Activated naive CD4-positive, alpha-beta T cell treated with anti-CD3 and anti-CD28 coated beads, Interleukin-2, amount 50 U/mL, for 72 hours (primary cell): ENCODE data around the gene IGFLR1. TPM values are rescaled to one million over a fixed set of nuclear protein-coding genes. Genes with fewer than 3 reads are reported as not detected.

Experiments
- ATAC-seq, 2 donors: fragments of 150-1000 bp; cut with Tn5 transposase; 2 replicates each; pipeline ENCODE4 v1.10.0; 2021; ENCODE audit warnings: mild to moderate bottlenecking in 2 of 2, moderate library complexity in 2 of 2
- DNase-seq, 2 donors: peaks; one replicate each; pipeline ENCODE4 v3.0.0; 2021 to 2022; ENCODE audit warnings: low spot score in 2 of 2
- H3K27ac Mint-ChIP-seq, 2 donors: one replicate each; pipeline ENCODE4 v1.8.0; 2022; ENCODE audit warnings: mild to moderate bottlenecking in 2 of 2, mixed read lengths in 2 of 2
- H3K36me3 Mint-ChIP-seq, 2 donors: one replicate each; pipeline ENCODE4 v1.8.0; 2022; ENCODE audit warnings: mixed read lengths in 2 of 2
- H3K9me3 Mint-ChIP-seq, 2 donors: one replicate each; pipeline ENCODE4 v1.8.0; 2022; ENCODE audit warnings: mixed read lengths in 2 of 2
- total RNA-seq, 2 donors: library from RNA; stranded (reverse); gene quantifications; one replicate each; pipeline ENCODE4 v1.2.3, GENCODE V29; 2022

Gene IGFLR1
- total RNA-seq, 2 donors from 2014 or later, result 74.6 to 245 TPM

DNA sequence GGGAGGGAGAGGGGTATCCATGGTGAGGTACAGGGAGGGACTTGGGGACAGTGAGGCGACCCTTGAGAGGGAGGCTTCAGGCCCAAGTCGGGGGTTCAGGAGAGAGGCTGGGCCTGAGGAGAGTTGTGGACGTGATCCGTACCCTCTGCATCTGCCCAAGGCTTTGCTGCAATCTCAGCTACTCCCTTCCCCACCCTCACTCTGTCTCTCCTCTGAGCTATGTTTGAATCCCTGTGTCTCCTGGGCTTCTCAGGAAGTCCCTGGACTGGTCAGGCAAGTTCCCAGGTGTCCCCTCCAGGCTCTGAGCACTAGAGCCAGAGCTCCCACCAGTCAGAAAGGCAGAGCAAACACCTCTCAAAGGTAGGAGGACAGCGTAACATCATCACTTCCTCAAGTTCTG is 7.9 kb upstream of the IGFLR1 start:
- Mint-ChIP-seq H3K36me3 (peaks cover 15 to 16% of the 10 kb centered on the region in 2 donors), H3K9me3 (no peaks in the 10 kb centered on the region), H3K27ac (peak overlapping the region; percentile 27 to 29)
- no peak for ATAC-seq
- DNase-seq, result no peak

GRCh38 chr19:35748106-35749020 is 6.1 kb upstream of the IGFLR1 start, which contains the start of gene LIN37:
LIN37 (plus strand) TSS chr19:35748576; CDS start chr19:35748725, 149 bp downstream.
- peaks cover 13 to 15% of the 10 kb centered on the region in 2 donors for H3K36me3 Mint-ChIP-seq

GRCh38 chr19:35746531-35746930 is 4.3 kb upstream of the IGFLR1 start:
- no peak for DNase-seq
- Mint-ChIP-seq H3K9me3 (no peaks in the 10 kb centered on the region), H3K27ac (peak overlapping the region; percentile 93 to 100), H3K36me3 (peaks cover 24 to 25% of the 10 kb centered on the region in 2 donors)
- no peak for ATAC-seq

More at GRCh38 chr19:35748106-35749020, 6.1 kb upstream of the IGFLR1 start, which contains the start of gene LIN37:
- Mint-ChIP-seq H3K9me3 (no peaks in the 10 kb centered on the region), H3K27ac (peak within 1 kb of the TSS; percentile 96)
- ATAC-seq (peak; percentile 78 to 81), DNase-seq (peak; percentile 98 to 99)

DNA sequence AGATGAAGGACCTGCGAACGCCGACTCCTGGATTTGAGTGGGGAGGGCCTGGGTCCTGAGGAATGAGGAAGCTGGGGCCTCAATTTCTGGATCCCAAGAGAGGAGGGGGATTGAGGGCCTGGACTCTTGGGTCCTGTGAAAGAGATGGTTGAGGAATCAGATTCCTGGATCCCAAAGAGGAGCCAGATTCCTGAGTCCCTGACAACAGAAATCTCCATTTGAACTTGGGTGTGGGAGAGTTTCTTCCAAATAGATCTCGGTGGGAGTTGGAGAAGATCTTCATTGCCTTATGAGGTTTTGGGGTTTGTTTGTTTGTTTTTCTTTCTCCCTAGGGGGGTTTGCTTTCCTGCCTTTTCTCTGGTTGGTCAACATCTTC is 3.8 kb upstream of the IGFLR1 start:
- peaks cover 25% of the 10 kb centered on the region in 2 donors for H3K36me3 Mint-ChIP-seq
- DNase-seq (no peak), ATAC-seq (no peak)
- peak overlapping the region; percentile 93 to 100 for H3K27ac Mint-ChIP-seq
- no peaks in the 10 kb centered on the region for H3K9me3 Mint-ChIP-seq

DNA sequence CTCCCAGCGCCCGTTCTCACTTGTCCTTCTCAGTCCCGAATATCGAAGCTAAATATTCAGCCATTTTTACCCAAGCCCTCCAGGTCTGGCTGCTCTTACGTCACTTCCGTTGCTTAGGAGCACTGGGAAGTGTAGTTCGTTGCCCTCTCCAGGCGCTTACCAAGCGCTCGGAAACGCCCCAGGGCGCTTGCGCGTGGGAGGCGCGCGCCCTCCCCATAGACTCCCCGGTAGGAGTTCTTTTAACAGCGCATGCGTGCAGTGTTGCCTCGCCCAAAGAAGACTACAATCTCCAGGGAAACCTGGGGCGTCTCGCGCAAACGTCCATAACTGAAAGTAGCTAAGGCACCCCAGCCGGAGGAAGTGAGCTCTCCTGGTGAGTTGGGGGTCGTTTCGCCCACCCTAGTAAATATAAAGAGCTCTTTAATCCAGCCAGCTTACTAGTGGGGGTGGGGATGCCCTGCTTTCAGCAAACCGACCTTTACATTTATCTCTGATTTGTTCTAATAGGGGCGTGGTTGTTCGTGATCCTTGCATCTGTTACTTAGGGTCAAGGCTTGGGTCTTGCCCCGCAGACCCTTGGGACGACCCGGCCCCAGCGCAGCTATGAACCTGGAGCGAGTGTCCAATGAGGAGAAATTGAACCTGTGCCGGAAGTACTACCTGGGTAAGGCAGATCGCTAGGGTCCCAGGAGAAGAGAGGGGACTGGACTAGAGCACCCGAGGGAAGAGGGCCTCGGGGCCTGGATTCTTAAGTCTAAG is 3.3 kb upstream of the IGFLR1 start, which contains the start of the genes PSENEN and U2AF1L4:
Gene PSENEN, plus strand, starts transcription at position 324 of the 759 bp plus-strand sequence. Its CDS starts 280 bp downstream, at position 604.
Gene U2AF1L4, minus strand, starts transcription at position 91 of the 759 bp plus-strand sequence. Its CDS starts 27 bp downstream, at position 64.
- ATAC-seq (peak; percentile 53 to 60), DNase-seq (peak; percentile 92 to 98)
- Mint-ChIP-seq H3K36me3 (peaks cover 25 to 31% of the 10 kb centered on the region in 2 donors), H3K27ac (peak within 1 kb of the TSS; percentile 93 to 100), H3K9me3 (no peaks in the 10 kb centered on the region)

DNA sequence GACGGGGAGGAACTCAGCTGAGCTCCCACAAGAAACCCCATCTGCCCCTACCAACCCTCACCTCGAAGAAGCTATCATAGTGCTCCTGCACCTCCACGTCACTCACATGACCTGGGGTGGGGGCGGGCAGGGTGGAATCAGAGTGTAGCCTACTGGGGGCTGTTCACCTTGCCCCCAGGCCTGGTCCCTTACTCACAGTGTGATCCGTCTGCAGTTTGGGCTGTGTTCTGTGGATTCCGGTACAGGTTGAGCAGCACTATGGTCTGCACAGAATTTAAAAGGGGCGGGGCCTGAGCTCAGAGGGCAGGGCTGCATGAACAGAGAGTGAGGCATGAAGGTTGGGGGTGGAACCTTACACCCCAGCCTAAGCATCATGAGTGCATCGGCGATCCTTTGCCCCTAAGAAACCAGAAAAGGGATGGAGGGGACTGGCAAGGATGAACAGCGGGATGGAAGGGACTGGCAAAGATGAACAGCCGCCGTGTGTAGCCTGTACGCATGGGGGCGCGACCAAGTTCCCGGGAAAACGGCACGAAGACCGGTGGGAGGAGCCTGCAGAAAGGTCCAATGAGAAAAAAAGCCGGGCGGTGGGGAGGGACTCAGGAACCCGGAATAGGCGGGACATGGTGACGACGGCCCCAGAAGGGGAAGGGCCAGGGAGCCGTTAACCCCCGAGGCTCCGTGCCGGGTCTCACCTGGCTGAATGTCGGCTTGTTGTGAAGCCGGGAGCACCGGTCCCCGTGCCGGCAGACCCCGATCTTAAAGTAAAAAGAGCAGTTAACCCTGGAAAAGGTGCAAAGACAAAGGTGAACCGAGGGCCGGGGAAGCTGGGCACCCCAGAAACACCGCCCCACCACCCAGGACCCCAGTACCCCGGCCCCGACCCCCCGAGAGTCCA is 2.4 kb upstream of the IGFLR1 start:
- ATAC-seq, result peak; percentile 58 to 64
- Mint-ChIP-seq H3K9me3 (no peaks in the 10 kb centered on the region), H3K27ac (peak overlapping the region; percentile 93 to 100), H3K36me3 (peaks cover 25 to 31% of the 10 kb centered on the region in 2 donors)
- DNase-seq, result peak; percentile 89 to 94

DNA sequence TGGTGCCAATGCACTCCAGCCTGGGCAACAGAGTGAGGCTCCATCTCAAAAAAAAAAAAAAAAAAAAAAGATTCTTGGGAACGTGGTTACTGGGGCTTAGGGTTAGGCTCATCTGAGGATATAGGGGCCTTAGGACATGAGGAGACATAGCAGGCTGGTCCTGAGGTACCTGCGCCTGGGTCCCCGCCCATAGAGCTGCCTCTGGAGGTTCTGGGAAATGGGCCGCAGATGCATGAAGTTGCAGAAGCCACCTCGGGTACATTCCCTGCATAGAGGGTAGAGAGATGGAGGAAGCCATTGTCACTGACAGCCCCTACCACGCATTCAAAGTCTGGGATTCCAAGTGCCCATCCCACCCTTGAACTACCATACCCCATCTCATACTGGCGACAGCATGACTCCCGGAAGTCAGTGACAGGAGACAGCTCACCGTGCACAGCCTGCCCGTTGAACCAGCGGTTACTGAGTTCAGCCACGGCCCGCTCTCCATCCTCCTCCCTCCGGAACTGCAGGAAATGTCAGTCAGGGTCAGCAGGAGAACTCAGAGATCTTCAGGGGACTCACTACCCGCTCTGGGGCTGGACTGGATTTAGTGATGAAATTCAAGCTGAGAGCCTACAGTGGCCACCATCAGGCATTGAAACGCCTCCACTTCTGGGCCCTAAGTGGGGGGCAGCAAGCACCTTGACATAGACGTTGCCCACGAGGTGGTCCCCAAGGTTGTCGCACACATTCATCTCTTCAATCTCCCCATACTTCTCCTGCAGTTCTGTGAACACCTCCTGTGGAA is 1.6 kb upstream of the IGFLR1 start:
- Mint-ChIP-seq H3K27ac (peak overlapping the region; percentile 93 to 100), H3K9me3 (no peaks in the 10 kb centered on the region), H3K36me3 (peaks cover 27 to 31% of the 10 kb centered on the region in 2 donors)
- no peak for ATAC-seq
- DNase-seq, result no peak

DNA sequence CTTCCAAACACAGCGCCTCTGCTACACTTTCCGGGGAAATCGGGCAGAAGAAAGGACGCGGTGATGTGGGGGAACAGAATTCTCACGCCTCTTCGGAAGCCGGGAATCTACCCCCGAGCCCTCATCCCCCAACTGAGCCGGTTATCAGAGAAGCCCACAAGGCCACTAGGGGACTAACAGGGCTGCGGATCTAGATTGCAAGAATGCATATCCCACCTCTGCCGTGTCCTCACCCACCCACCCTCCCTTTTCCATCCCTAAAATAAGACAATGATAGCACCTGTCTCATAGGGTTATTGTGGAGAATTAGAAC is 1.1 kb downstream of the IGFLR1 start:
- ATAC-seq (no peak), DNase-seq (no peak)
- Mint-ChIP-seq H3K36me3 (peaks cover 26 to 27% of the 10 kb centered on the region in 2 donors), H3K27ac (peak overlapping the region; percentile 93 to 95), H3K9me3 (no peaks in the 10 kb centered on the region)

GRCh38 chr19:35740423-35741202 is 1.6 kb downstream of the IGFLR1 start:
- peaks cover 22 to 24% of the 10 kb centered on the region in 2 donors for H3K36me3 Mint-ChIP-seq
- peak; percentile 95 to 98 for DNase-seq
- ATAC-seq, result peak; percentile 72 to 74
- peak overlapping the region; percentile 93 to 95 for H3K27ac Mint-ChIP-seq
- H3K9me3 Mint-ChIP-seq, result no peaks in the 10 kb centered on the region

GRCh38 chr19:35740108-35740422 is 2.2 kb downstream of the IGFLR1 start:
- DNase-seq (no peak), ATAC-seq (peak in 1 of 2 donors; percentile 6)
- peaks cover 18 to 20% of the 10 kb centered on the region in 2 donors for H3K36me3 Mint-ChIP-seq
- no peaks in the 10 kb centered on the region for H3K9me3 Mint-ChIP-seq
- peak overlapping the region in 1 of 2 donors; percentile 93 for H3K27ac Mint-ChIP-seq

- Mint-ChIP-seq H3K27ac (peak overlapping the region in 1 of 2 donors; percentile 93), H3K36me3 (peaks cover 20 to 22% of the 10 kb centered on the region in 2 donors), H3K9me3 (no peaks in the 10 kb centered on the region)
- DNase-seq, result no peak
- ATAC-seq, result no peak
These were observed 2.8 kb downstream of the IGFLR1 start for GRCh38 chr19:35739275-35740107.

DNA sequence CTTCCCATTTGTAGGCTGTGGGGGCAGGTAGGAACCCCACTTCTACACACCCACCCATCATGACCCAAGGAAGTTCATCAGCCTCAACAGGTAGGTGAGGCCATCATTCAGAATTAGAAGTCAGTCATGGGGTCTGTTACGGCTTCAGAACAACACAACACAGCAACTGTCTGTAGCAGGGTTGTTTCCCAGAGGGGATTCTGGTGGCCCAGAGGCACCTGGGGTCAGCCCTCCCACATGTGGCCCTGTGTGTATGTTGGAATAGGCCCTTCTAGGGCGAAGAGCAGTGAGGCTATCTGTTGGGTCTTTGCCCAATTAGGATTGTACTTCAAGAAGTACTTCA is 3.4 kb downstream of the IGFLR1 start:
- Mint-ChIP-seq H3K9me3 (no peaks in the 10 kb centered on the region), H3K27ac (peak overlapping the region; percentile 36 to 93), H3K36me3 (peaks cover 20 to 28% of the 10 kb centered on the region in 2 donors)
- DNase-seq, result no peak
- ATAC-seq, result no peak

GRCh38 chr19:35738021-35738886 is 4.0 kb downstream of the IGFLR1 start:
- H3K9me3 Mint-ChIP-seq, result no peaks in the 10 kb centered on the region
- H3K27ac Mint-ChIP-seq, result peak overlapping the region; percentile 36 to 93
- ATAC-seq (no peak), DNase-seq (no peak)
- H3K36me3 Mint-ChIP-seq, result peaks cover 20 to 30% of the 10 kb centered on the region in 2 donors
